Mesendoderm (in vitro differentiated cells): ENCODE results near the gene FMN1.

Experiments used
- DNase-seq: peaks from one replicate; pipeline ENCODE4 v3.0.0; 2013
- H2AK5ac ChIP-seq: 2 replicates; pipeline ENCODE4 v1.6.1; 2013; ENCODE audit warnings: low read length, inconsistent platforms
- H2BK120ac ChIP-seq: 2 replicates; pipeline ENCODE4 v1.6.1; 2013; ENCODE audit warnings: low read depth, mild to moderate bottlenecking, low read length, moderate library complexity, mixed read lengths
- H2BK15ac ChIP-seq: replicated peaks from 2 replicates; pipeline ENCODE4 v1.6.1; 2013; ENCODE audit warnings: low read depth, mild to moderate bottlenecking, moderate library complexity
- H2BK5ac ChIP-seq: 2 replicates; pipeline ENCODE4 v1.6.1; 2013; ENCODE audit warnings: low read length, inconsistent platforms
- H3K18ac ChIP-seq: 2 replicates; pipeline ENCODE4 v1.6.1; 2013; ENCODE audit warnings: mild to moderate bottlenecking, low read length, mixed read lengths
- H3K23ac ChIP-seq: one replicate; pipeline ENCODE4 v1.6.1; 2013; ENCODE audit warnings: low read length
- H3K27ac ChIP-seq: 2 replicates; pipeline ENCODE4 v1.5.1; 2013; ENCODE audit warnings: low read depth, mild to moderate bottlenecking, inconsistent platforms, low read length, moderate library complexity
- H3K27me3 ChIP-seq: 2 replicates; pipeline ENCODE4 v1.6.1; 2013; ENCODE audit warnings: low read length, control low read depth, mild to moderate bottlenecking, inconsistent platforms; ENCODE audit not compliant: insufficient read depth, poor library complexity
- H3K36me3 ChIP-seq: 2 replicates; pipeline ENCODE4 v1.6.1; 2013; ENCODE audit warnings: low read length, inconsistent platforms; ENCODE audit not compliant: control insufficient read depth, insufficient read depth
- H3K4ac ChIP-seq: one replicate; pipeline ENCODE4 v1.6.1; 2013; ENCODE audit warnings: low read depth, mild to moderate bottlenecking, low read length, moderate library complexity
- H3K4me1 ChIP-seq: 2 replicates; pipeline ENCODE4 v1.6.1; 2013; ENCODE audit warnings: low read depth, low read length, inconsistent platforms; ENCODE audit not compliant: control insufficient read depth
- H3K4me2 ChIP-seq: 2 replicates; pipeline ENCODE4 v1.6.1; 2013; ENCODE audit warnings: low read length
- H3K4me3 ChIP-seq: 2 replicates; pipeline ENCODE4 v1.5.1; 2013; ENCODE audit warnings: mild to moderate bottlenecking, low read length
- H3K56ac ChIP-seq: one replicate; pipeline ENCODE4 v1.6.1; 2013; ENCODE audit warnings: low read length
- H3K79me1 ChIP-seq: 2 replicates; pipeline ENCODE4 v1.6.1; 2013; ENCODE audit warnings: low read length, inconsistent platforms
- H3K79me2 ChIP-seq: 2 replicates; pipeline ENCODE4 v1.6.1; 2013; ENCODE audit warnings: mild to moderate bottlenecking, low read length; ENCODE audit not compliant: control insufficient read depth, insufficient read depth
- H3K9ac ChIP-seq: 2 replicates; pipeline ENCODE4 v1.6.1; 2013; ENCODE audit warnings: low read length, inconsistent platforms
- H4K5ac ChIP-seq: one replicate; pipeline ENCODE4 v1.6.1; 2013; ENCODE audit warnings: low read length
- H4K8ac ChIP-seq: one replicate; pipeline ENCODE4 v1.6.1; 2013; ENCODE audit warnings: low read depth, mild to moderate bottlenecking, control low read depth, low read length, moderate library complexity
- WGBS: extraction: QIAGEN DNeasy Blood & Tissue Kit; methylation state at CpG from one replicate; pipeline ENCODE4 v1.1.7; 2013; ENCODE audit warnings: low lambda C conversion rate, missing lambda C conversion rate; ENCODE audit not compliant: insufficient coverage; ENCODE audit errors: extremely low coverage; 5-methylcytosine and 5-hydroxymethylcytosine counted together

The FMN1 gene

GRCh38 chr15:33091983-33092693 is 102.4 kb downstream of the FMN1 start:
- Histone ChIP-seq H3K4me3 (no peak overlapping the region), H4K5ac (no peak overlapping the region), H2AK5ac (no peak overlapping the region), H3K4me1 (no peaks in the 10 kb centered on the region), H3K4ac (no peak overlapping the region), H3K79me2 (no peaks in the 10 kb centered on the region), H4K8ac (no peak overlapping the region), H3K27me3 (no peaks in the 10 kb centered on the region), H3K18ac (no peak overlapping the region), H3K56ac (no peak overlapping the region), H3K27ac (no peak overlapping the region), H3K23ac (no peak overlapping the region), H3K79me1 (no peaks in the 10 kb centered on the region), H2BK5ac (no peak overlapping the region), H2BK15ac (no peak overlapping the region), H3K9ac (no peak overlapping the region), H2BK120ac (no peak overlapping the region), H3K4me2 (no peak overlapping the region), H3K36me3 (no peaks in the 10 kb centered on the region)
- WGBS = no CpG with 5 or more reads among the region's 15 CpGs
- DNase-seq = no peak

- Histone ChIP-seq H3K4me2 (no peak overlapping the region), H3K36me3 (no peaks in the 10 kb centered on the region), H3K27me3 (no peaks in the 10 kb centered on the region), H3K18ac (no peak overlapping the region), H2AK5ac (no peak overlapping the region), H2BK15ac (no peak overlapping the region), H2BK120ac (no peak overlapping the region), H3K79me1 (no peaks in the 10 kb centered on the region), H3K9ac (no peak overlapping the region), H3K27ac (no peak overlapping the region), H4K8ac (no peak overlapping the region), H4K5ac (no peak overlapping the region), H2BK5ac (no peak overlapping the region), H3K79me2 (no peaks in the 10 kb centered on the region), H3K23ac (no peak overlapping the region), H3K4ac (no peak overlapping the region), H3K56ac (no peak overlapping the region), H3K4me3 (no peak overlapping the region), H3K4me1 (no peaks in the 10 kb centered on the region)
- no CpG with 5 or more reads among the region's 5 CpGs for WGBS
- no peak for DNase-seq
Measured at GRCh38 chr15:33089878-33090757, 104.4 kb downstream of the FMN1 start.

- 100% methylated on average over 1 of the region's 7 CpGs for WGBS
Measured at GRCh38 chr15:33089165-33089877, 105.2 kb downstream of the FMN1 start.

GRCh38 chr15:33086500-33087121 is 107.9 kb downstream of the FMN1 start:
- no peak overlapping the region for H3K56ac ChIP-seq
- no peak overlapping the region for H4K8ac ChIP-seq
- WGBS = no CpG with 5 or more reads among the region's 4 CpGs
- no peak overlapping the region for H3K4me2 ChIP-seq
- H3K36me3 ChIP-seq = no peaks in the 10 kb centered on the region
- no peak overlapping the region for H4K5ac ChIP-seq
- H2AK5ac ChIP-seq = no peak overlapping the region
- H3K23ac ChIP-seq = no peak overlapping the region
- H3K4ac ChIP-seq = no peak overlapping the region
- no peak overlapping the region for H2BK15ac ChIP-seq
- H3K27me3 ChIP-seq = no peaks in the 10 kb centered on the region
- H3K4me1 ChIP-seq = peaks cover 2% of the 10 kb centered on the region
- no peak overlapping the region for H3K4me3 ChIP-seq
- H2BK120ac ChIP-seq = no peak overlapping the region
- no peak overlapping the region for H3K9ac ChIP-seq
- peak; percentile 63 for DNase-seq
- no peak overlapping the region for H2BK5ac ChIP-seq
- no peak overlapping the region for H3K27ac ChIP-seq
- no peaks in the 10 kb centered on the region for H3K79me1 ChIP-seq
- H3K18ac ChIP-seq = no peak overlapping the region
- H3K79me2 ChIP-seq = no peaks in the 10 kb centered on the region

More at GRCh38 chr15:33089165-33089877, 105.2 kb downstream of the FMN1 start:
- Histone ChIP-seq H3K36me3 (no peaks in the 10 kb centered on the region), H3K4me2 (no peak overlapping the region), H2BK120ac (no peak overlapping the region), H3K79me2 (no peaks in the 10 kb centered on the region), H4K8ac (no peak overlapping the region), H3K4me3 (no peak overlapping the region), H4K5ac (no peak overlapping the region), H3K27me3 (no peaks in the 10 kb centered on the region), H3K9ac (no peak overlapping the region), H2BK5ac (no peak overlapping the region), H2AK5ac (no peak overlapping the region), H3K23ac (no peak overlapping the region), H3K79me1 (no peaks in the 10 kb centered on the region), H2BK15ac (no peak overlapping the region), H3K4ac (no peak overlapping the region), H3K27ac (no peak overlapping the region), H3K4me1 (no peaks in the 10 kb centered on the region), H3K56ac (no peak overlapping the region), H3K18ac (no peak overlapping the region)
- no peak for DNase-seq

GRCh38 chr15:33084661-33085060 is 109.9 kb downstream of the FMN1 start:
- H2BK15ac ChIP-seq = peak overlapping the region; percentile 4
- WGBS = no CpG with 5 or more reads among the region's 4 CpGs
- no peak overlapping the region for H3K9ac ChIP-seq
- H2AK5ac ChIP-seq = no peak overlapping the region
- H3K23ac ChIP-seq = no peak overlapping the region
- no peaks in the 10 kb centered on the region for H3K79me2 ChIP-seq
- H4K8ac ChIP-seq = no peak overlapping the region
- no peak overlapping the region for H3K4me3 ChIP-seq
- H3K56ac ChIP-seq = no peak overlapping the region
- no peak for DNase-seq
- no peak overlapping the region for H2BK120ac ChIP-seq
- H3K4me1 ChIP-seq = peaks cover 2% of the 10 kb centered on the region
- H3K27ac ChIP-seq = no peak overlapping the region
- no peak overlapping the region for H4K5ac ChIP-seq
- no peak overlapping the region for H2BK5ac ChIP-seq
- H3K36me3 ChIP-seq = no peaks in the 10 kb centered on the region
- no peak overlapping the region for H3K18ac ChIP-seq
- H3K4ac ChIP-seq = no peak overlapping the region
- no peak overlapping the region for H3K4me2 ChIP-seq
- H3K27me3 ChIP-seq = no peaks in the 10 kb centered on the region
- H3K79me1 ChIP-seq = no peaks in the 10 kb centered on the region
